CD4-positive, alpha-beta T cell treated with Interleukin-17A for 1 hour (primary cell): Measurements from ENCODE around the gene RBM22.

Experiments
- DNase-seq: peaks from one replicate; pipeline ENCODE4 v3.0.0-alpha.2; 2020

RBM22 gene

DNA sequence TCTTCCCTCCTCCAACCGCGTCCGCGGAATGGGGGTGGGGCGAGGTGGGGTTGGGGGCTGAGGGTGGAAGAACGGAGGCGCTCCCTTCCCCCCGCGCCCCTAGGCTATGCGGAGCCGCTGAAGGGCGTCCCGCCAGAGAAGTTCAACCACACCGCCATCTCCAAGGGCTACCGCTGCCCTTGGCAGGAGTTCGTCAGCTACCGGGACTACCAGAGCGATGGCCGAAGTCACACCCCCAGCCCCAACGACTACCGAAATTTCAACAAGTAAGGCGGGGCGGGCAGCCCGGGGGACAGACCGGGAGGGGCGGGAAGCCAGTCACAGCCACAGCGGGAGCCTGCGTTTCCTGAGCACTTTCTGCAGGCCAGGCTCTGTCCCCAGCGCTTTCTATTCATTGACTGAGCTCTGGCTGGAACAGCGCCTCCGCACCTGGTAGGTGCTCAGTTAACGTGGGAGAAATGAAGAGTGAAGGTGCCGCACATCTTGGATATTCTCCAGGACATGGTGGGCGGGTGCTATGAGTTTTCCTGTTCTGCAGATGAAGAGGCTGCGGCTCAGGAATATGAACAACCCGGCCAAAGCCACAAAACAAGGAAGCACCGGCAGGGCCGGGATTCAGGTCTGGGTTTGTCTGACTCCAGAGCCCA lies 28.5 kb downstream of the RBM22 start:
- DNase-seq: peak; percentile 20

DNA sequence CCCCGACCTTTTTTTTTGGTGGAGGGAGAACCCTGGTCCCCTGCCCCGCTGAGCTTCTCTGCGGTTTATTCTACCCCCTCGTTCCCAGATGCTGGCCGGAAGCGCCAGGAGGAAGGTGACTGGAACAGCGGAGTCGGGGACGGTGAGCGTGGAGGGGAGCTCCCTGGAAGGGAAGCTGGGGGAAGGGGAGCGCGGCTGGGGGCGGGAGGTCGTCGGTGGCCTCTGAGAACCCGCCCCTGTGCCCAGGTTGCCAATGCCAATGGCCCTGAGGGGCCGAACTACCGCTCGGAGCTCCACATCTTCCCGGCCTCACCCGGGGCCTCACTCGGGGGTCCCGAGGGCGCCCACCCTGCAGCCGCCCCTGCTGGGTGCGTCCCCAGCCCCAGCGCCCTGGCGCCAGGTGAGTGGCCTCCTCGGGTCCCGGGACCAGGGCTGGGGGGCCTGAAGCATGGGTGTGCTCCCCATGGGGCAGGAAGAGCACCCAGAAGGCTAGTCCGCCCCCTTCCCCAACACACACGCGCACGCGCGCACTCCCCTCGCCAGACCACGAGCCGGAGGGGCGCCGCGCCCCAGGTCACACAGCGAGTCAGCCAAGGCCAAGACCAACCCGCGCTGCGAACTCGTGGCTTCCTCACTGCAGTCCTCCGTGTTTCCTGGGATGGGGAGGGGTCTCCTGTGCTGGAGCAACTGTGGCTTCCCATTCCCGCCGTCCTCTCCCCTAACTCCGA lies 29.2 kb downstream of the RBM22 start:
- DNase-seq: peak; percentile 10

DNA sequence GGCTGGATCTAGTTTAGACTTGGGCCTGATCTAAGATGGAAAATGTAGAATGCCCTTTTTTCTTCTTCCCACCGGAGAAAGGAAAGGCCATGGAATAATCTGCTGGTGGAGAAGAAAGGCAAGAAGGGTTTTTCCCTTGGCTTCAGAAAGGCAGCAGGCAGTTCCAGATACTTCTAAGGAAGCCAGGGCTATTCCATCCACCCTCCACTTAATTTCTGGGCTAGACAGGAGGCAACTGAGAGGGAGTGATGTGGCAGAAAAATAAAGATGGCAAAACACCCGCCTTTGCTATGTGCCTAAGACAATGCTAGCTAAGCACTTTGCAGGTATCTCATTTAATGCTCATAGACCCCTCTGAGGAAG lies 29.9 kb downstream of the RBM22 start:
- DNase-seq: no peak

DNA sequence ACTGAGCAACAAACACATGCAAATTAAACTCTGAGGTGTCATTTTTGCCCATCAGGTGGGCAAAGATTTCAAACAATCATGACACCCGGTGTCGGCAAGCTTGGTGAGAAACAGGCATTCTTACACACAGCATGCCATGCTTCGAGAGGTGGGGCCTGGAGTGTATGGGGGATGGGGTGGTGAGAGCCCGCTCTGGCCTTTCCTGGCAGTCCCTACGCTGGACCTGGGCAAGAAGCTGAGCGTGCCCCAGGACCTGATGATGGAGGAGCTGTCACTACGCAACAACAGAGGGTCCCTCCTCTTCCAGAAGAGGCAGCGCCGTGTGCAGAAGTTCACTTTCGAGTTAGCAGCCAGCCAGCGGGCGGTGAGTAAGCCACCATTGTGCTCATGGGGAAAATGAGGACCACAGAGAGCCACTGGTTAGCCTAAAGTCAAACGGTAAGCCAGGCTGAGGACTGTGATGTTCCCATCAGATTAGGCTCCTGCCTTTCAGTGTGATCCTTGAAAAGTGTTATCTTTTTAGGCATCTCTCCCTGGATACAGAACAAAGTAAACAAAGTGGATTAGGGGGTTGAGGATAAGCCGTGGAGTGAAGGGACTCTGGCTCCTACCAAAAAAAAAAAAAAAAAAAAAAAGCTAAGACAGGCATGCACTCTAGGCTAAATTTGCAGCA lies 30.5 kb downstream of the RBM22 start:
- no peak for DNase-seq

DNA sequence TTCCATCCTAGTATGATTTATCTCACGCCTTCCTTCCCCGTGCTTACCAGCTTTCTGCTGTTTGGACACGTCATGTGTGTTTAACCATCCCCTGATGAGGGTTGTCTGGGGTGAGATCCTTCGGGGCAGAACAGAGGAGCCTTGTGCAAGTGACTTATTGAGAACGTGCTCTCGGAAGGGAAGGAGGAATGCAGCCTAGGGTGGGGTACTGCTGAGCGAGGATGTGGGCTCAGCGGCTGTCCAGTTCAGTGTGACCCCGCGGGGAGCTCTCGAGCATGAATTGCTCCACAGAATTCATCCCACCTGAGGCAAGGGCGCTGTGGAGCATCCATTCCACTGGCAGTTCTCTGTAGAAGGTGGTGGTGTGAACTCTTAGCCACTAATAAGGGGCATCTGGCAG lies 35.8 kb downstream of the RBM22 start:
- no peak for DNase-seq

DNA sequence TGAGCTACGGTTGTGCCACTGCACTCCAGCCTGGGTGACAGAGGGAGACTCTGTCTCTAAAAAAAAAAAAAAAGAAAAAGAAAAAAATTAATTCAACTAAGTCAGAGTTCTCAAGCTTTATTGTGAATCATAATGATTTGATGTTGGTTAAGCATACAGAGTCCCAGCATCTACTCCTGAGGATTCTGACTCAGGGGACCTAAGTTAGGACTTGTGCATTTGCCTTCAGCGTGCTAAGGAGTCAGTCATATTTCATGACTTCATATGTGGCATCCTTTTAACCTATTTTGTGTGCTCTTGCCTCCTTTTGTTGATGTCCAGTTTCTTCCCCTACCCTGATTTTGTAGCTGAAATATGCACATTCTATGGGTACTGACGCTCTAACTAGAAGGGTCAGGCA lies 36.9 kb downstream of the RBM22 start:
- DNase-seq: no peak

DNA sequence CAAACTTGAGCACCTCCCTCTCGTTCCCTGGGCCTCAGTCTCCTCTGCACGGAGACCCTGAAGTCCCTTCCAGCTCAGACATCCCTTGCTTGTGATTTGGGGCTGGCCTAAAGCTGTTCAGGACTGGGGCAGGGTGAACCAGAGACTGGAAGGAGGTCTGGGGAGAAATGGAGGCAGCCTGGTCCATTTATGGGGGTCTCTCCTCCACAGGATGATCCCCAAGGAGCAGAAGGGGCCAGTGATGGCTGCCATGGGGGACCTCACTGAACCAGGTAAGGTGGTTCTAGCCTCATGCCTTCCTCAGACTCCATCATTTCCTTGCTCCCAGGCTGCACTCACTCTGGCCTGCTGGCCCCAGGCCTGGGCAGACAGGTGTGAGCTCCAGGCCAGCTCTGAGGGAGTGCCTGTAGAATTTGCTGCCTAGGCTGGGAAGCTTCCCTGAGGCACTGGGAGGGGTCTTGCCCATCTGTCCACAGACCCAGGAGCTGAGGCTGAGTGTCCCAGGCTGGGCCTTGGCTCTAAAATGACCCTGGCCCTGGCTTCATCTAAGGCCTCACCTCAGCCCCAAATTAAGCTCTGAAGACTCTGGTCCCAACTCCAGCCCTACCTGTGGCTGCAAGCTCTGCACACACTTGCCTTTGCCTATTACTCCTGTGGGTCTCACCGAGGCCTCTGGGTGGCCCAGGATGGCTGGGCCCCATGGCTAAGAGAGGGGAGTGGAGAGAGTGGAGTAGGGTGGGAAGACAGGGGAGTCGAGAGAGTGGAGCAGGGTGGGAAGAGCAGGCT lies 37.9 kb downstream of the RBM22 start:
- no peak for DNase-seq

DNA sequence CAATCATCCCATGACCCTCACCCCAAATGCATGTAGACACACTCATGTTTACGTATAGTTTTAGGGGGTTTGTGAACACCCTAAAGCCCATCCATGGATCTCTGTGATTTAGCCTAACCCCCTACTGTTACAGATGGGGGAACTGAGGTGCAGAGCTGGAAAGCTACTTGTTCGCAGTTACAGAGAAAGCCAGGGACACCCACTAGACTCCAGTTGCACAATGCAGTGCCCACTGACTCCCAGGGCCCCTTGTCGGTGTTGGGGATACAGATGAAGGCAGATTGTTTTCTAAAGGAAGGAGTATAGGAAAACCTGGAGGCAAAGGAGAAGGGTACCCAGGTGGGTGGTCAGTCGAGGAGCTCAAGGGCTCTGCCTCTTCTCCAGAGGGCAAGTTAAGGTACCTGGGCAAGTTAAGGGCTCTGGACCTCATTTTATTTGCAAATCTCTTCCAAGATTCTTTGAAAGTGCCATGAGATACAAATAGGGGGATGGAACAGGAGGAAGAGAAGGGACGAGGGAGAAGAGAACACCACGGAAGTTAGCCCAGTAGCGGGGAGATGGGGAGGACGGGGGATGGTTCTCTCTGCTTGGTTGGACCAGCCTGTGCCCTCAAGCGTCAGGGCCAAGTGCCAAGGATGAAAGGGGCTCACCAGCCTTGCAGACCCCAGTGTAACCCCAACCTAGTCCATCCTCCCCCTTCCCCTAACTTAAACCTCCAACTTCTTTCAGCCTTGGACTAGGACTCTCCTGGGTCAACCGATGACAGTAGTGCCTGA lies 38.9 kb downstream of the RBM22 start:
- no peak for DNase-seq

DNA sequence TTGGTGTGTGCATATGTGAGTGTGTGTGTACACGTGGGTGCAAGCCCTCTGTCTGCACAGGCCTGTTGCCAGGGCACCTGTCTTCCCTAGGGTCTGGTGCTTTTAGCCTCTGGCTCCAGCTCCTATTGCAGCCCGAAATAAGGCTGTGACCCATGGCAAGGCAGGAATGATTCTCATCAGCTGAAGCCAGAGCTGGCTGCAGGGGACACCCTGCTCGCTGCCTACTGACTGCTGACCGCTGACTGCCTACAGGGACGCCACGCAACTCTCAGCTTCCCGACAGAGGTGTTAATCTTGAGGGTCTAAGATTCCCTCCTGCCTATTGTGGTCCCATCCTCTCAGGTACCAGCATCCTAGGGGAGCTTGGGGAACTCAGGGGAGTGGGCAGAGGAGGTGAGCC lies 39.8 kb downstream of the RBM22 start, which contains the start of gene MYOZ3:
TSS of gene MYOZ3 (plus strand) at position 166 of the 400 bp plus-strand sequence. CDS start 1,691 bp downstream, outside the sequence.
- no peak for DNase-seq

DNA sequence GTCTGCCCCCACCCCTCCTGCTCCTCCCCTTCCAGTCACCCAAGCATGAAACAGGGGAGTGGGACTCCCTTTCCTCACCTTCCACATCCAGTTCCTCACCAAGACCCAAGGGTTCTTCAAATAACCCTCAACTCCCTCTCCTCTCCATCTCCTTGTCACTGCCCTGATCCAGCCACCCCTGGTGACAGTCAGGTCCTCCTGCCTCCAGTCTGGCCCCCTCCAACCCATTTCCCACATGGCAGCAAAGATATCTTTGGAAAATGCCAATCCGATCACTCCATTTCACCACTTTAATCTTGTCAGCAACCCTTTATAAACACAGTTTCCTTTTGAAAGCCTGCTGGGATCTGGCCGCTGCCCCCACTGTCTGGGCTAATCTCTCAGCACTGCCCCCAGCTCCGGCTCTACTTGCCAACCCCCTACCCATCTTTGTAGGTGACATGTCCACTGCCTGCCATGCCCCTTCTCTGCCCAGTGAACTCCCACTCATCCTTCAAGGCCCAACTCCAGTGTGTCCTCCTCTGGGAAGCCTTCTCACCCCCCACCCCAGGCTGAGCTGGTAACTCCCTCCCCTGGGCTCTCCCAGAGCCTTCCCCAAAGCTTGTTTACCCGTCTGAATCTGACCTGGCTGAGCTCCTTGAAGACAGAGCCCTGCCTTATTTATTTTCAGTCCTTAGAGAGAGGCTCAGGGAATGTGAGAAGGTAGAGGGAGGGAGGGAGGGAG lies 40.6 kb downstream of the RBM22 start:
- DNase-seq: no peak

DNA sequence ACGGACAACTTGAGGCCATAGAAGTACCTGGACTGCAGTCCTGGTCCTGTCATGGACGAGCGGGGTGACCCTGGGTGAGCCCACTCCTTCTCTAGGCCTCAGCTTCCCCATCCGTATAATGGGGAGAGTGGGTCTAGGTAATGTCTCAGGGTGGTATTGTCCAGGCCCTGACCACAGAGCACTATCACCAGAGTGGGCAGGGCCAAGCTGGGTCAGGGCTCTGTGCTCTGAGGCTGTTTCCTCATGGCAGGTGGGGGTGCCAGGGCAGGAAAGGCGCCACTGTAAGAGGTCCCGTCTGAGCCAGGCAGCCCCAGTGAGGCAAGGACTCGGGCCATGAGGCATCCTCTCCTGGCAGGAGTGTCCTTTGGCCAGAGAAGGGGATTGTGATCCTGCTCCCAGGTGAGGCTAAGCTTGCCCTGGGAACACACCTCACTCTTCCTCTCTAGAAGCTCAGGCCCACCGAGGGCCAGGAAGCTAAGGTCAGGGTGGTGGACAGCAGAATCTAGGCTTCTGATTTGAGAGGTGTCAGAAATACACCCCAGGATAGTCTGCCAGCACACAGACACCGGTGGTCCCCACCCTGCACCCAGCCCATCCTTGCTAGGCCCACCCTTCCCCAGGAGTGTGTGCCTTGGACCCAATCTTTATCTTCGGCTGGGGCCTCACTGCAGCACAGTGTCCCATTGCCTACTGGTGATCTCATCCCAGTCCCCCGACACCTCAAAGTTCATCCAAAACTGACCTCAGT lies 41.3 kb downstream of the RBM22 start:
- DNase-seq: no peak

DNA sequence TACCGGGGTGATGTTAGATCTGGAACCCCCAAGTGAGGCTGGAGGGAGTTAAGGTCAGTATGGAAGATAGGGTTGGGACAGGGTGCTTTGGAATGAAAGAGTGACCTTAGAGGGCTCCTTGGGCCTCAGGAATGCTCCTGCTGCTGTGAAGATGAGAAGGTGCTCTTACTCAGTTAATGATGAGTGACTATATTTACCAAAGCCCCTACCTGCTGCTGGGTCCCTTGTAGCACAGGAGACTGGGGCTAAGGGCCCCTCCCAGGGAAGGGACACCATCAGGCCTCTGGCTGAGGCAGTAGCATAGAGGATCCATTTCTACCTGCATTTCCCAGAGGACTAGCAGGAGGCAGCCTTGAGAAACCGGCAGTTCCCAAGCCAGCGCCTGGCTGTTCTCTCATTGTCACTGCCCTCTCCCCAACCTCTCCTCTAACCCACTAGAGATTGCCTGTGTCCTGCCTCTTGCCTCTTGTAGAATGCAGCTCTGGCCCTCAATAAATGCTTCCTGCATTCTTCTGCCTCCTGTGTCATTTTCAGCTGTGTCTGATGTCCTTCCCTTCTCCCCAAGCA lies 42.1 kb downstream of the RBM22 start:
- DNase-seq: no peak

DNA sequence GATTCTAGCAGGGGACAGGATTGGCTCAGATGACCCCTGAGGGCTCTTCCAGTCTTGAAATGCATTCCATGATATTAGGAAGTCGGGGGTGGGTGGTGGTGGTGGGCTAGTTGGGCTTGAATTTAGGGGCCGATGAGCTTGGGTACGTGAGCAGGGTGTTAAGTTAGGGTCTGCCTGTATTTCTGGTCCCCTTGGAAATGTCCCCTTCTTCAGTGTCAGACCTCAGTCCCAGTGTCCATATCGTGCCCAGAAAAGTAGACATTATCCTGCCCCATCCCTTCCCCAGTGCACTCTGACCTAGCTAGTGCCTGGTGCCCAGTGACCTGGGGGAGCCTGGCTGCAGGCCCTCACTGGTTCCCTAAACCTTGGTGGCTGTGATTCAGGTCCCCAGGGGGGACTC lies 42.7 kb downstream of the RBM22 start:
- no peak for DNase-seq

DNA sequence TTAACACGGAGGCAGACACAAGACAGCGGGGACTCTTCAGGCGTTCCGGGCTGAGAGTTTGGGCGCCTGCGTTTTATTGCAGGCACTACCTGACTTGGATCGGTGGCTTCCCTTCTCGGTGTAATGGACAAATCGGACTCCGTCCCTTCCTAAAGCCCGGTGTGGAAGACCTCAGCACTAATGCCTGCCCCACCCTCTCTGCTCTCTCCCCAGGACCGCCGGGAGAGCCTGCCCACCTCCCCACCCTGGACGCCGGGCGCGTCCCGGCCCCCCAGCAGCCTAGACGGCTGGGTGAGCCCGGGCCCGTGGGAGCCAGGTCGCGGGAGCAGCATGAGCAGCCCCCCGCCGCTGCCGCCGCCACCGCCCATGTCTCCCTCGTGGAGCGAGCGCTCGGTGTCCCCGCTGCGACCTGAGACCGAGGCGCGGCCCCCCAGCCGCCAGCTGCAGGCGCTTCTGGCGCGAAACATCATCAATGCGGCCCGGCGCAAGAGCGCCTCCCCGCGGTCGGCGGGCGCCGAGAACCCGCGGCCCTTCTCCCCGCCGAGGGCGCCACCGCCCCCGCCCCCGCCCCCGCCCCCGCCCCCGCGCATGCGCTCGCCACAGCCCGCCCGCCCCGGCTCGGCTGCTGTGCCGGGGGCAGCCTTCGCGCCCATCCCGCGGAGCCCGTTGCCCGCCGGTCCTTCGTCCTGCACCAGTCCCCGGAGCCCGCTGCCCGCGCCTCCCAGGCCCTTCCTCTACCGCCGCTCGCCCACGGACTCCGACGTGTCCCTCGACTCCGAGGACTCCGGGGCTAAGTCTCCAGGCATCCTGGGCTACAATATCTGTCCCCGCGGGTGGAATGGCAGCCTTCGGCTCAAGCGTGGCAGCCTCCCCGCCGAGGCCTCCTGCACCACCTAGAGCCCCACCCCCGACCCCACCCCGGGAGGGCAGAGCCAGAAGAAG lies 44.4 kb downstream of the RBM22 start:
- peak; percentile 85 for DNase-seq

DNA sequence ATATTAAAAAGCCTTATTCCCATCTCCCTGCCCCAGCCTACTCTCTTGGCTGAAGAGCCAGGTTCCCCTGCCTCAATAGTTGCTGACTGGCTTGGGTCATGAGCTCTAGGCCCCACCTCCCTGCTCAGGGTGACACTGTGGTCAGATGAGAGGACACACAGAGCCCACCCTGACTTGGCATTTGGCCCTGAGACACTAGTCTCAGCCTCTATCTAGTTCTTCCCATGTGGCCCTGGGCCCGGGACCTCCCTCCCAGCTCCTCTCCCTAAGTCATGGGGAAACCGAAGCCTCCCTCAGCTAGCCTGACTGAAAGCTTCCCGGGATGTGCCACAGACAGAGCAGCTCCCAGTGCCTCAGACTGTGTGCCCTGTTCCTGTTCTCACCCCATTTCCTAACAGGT lies 45.6 kb downstream of the RBM22 start:
- DNase-seq: no peak

DNA sequence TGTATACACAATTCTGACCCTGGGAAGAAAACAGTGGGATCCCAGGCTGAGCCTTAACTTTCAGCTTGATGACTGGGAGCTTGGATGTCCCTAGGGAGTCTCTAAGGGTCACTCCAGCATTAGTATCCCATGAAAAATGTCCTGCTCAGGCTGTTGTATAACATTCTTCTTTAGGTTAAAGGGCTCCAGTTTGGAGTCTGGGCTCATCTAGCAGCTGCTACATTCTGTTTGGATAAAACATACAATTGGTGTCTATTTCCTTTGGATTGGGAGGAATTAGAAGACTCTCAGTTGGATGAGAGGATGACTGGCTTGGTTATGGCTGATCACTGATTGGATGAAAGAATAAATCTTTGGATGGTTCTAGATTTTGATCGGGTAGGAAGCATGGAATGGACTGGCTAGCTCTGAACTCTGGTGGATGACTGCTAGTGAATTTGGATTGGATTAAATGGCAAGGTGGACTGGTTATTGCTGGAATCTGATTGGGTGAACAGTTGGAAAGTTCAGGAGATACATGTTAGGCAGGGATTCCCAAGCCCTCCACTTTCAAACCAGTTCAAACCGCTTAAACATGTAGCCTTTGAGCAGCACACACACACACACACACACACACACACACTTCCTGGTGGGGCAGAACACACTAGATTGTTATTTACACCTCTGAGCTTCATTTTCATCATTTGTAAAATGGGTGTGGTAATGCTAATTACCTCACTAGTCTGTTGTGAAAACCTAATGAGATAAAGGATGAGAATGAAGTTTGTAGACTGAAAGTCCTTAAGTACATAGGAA lies 46.9 kb downstream of the RBM22 start:
- peak; percentile 13 for DNase-seq

DNA sequence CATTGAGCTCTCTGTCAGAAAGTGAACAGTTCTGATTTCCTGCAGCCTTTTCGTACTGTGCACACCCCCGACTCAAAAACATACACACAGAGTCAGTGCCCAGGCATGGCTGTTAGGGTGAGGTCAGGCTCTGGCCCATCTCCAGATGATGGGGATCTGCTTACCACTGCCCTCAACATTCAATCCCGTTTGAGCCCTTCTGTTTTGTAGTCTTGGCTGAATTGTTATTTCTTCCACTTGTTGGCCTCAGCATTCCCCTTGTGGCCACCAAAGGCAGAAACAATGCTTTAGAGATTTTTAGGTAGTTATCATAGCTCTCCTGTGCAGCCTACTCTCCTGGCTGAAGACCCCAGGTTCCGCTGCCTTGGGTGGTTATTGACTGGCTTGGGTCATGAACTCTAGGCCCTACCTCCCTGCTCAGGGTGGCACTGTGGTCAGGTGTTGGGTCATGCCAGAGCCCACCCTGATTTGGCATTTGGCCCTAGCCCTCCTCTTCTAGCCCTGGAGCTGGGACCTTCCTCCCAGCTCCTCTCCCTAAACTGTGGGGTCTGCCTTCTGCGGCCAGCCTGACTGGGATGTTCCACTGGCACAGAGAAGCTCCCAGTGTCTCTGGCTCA lies 47.6 kb downstream of the RBM22 start:
- DNase-seq: no peak
